Adrenal gland (tissue), 12 donors: ENCODE data around the gene LRRC61. TPM values are rescaled to one million over a fixed set of nuclear protein-coding genes. Genes with fewer than 3 reads are reported as not detected.

Experiments used
- DNase-seq, 7 donors: peaks; one replicate each; pipeline ENCODE4 v3.0.0-alpha.2; 2019 to 2020
- H3K27ac ChIP-seq, 5 donors: fragments of 200-600 bp; sonication (generic) in 4 of 5; 1 replicate in 3 of 5; 2 replicates in 2 of 5; pipeline versions ENCODE4 v1.5.1 to v1.8.0; 2016 to 2020; ENCODE audit warnings: mild to moderate bottlenecking in 1 of 5
- H3K27me3 ChIP-seq: fragments of 200-600 bp; 2 replicates; pipeline ENCODE4 v1.8.0; 2021
- H3K36me3 ChIP-seq, 2 donors: fragments of 200-600 bp; replicated peaks in 1 of 2; 1 replicate in 1 of 2; 2 replicates in 1 of 2; pipeline versions ENCODE4 v1.5.1 to v1.8.0; 2018 to 2022
- H3K4me1 ChIP-seq, 2 donors: fragments of 200-600 bp; replicated peaks in 1 of 2; 1 replicate in 1 of 2; 2 replicates in 1 of 2; pipeline versions ENCODE4 v1.5.1 to v1.8.0; 2018 to 2021
- H3K4me3 ChIP-seq, 4 donors: fragments of 200-600 bp; sonication (generic) in 3 of 4; one replicate each; pipeline ENCODE4 v1.5.1; 2016 to 2018
- H3K9me3 ChIP-seq, 3 donors: fragments of 200-600 bp; sonication (generic) in 1 of 3; replicated peaks in 1 of 3; 1 replicate in 2 of 3; 2 replicates in 1 of 3; pipeline versions ENCODE4 v1.5.1 to v1.8.0; 2016 to 2021
- POLR2A ChIP-seq, 2 donors: fragments of 450-650 bp; IDR thresholded peaks; one replicate each; pipeline ENCODE4 v1.6.1; 2017; ENCODE audit warnings: antibody characterized with exemption in 2 of 2, mild to moderate bottlenecking in 2 of 2, moderate library complexity in 1 of 2
- WGBS, 4 donors: extraction: QIAGEN DNeasy Blood & Tissue Kit in 2 of 4; methylation state at CpG; one replicate each; pipeline versions ENCODE4 v1.1.5 to v1.1.7; 2013 to 2017; 5-methylcytosine and 5-hydroxymethylcytosine counted together
- intact Hi-C, 2 donors: fragments of 100-400 bp; cut with DNase I; formaldehyde crosslinking; loops; one replicate each; pipeline versions ENCODE4 v1.14.1 to v1.15.0; 2022 to 2023
- polyA plus RNA-seq, 3 donors: library from polyadenylated mRNA; stranded (reverse); fragments of 200-250 nt in 2 of 3; fragments of 350-450 nt in 1 of 3; fragmentation: Illumina TruSeq in 1 of 3; extraction: RNeasy Lipid Tissue Mini Kit (QIAGEN cat#74804) in 1 of 3; gene quantifications; one replicate each; pipeline ENCODE4 v1.2.3, GENCODE V29; 2013 to 2014
- total RNA-seq, 9 donors: library from RNA; depleted of rRNA in 4 of 9; stranded (reverse); fragments of >200 nt in 4 of 9; fragments of 120-200 nt in 1 of 9; fragmentation: NEBNext Ultra II Directional in 1 of 9; extraction: Animal tissue kit (Norgen Biotek cat#: 25700) in 1 of 9; gene quantifications; one replicate each; pipeline versions ENCODE4 v1.1.0 to v1.2.4, GENCODE V29; 2013 to 2023
- TF ChIP-seq, protein P1 (sequence below), 6 experiments: fragments of 450-650 bp in 4 of 6; fragments of 200-600 bp in 2 of 6; sonication (generic) in 1 of 6; IDR thresholded peaks; 1 replicate in 5 of 6; 2 replicates in 1 of 6; pipeline versions ENCODE4 v1.5.1 to v1.8.0; 2016 to 2021; ENCODE audit warnings: antibody characterized with exemption in 6 of 6, mild to moderate bottlenecking in 2 of 6, moderate library complexity in 1 of 6
- donor health status: healthy with polysubstance abuse.
- donor health status: Bipolar disorder and iron deficiency.
- donor health status: DM: yes; HTN: yes; CAD: no.
- donor health status: DM: no; HTN: no; CAD: no.
- donor health status: DM: no; HTN: no; CAD: no.
- donor health status: DM: yes; HTN: yes; CAD: no.

The LRRC61 gene
- total and polyA plus RNA-seq, 12 donors = 8.6 to 1,435 (median 176) TPM

DNA sequence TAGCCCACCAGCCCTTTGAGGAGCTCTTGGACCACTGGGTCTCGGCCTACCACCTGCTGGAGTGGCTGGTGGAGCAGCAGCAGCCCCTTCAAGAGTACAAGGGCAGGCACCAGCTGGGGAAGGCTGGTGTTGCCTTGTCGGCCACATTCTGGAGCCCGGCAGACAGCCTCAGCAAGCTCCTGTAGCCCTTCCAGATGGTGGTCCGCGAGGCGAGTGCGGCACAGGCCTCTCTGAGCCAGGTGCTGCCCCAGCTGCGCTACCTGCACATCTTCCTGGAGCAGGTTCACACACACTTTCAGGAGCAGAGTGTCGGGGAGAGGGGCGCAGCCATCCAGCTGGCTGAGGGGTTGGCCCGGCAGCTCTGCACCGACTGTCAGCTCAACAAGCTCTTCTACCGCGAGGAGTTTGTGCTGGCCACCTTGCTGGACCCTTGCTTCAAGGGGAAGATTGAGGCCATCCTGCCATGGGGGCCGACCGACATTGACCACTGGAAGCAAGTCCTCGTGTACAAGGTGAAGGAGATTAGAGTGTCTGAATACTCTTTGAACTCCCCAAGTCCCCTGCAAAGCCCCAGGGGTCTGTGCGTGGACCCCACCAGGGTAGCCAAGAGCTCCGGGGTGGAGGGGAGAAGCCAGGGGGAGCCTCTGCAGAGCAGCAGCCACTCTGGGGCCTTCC lies 7.2 kb downstream of the LRRC61 start:
- Histone ChIP-seq H3K27me3 (no peaks in the 10 kb centered on the region), H3K36me3 (peaks cover 0 to 50% of the 10 kb centered on the region in 2 donors), H3K4me1 (peaks cover 2 to 23% of the 10 kb centered on the region in 2 donors), H3K9me3 (no peaks in the 10 kb centered on the region), H3K27ac (no peak overlapping the region), H3K4me3 (no peak overlapping the region)
- 93 to 94% (median 94%) methylated on average over 10 to 19 of the region's 19 CpGs for WGBS, 4 donors
- DNase-seq = peak in 1 of 7 donors; percentile 39
- intact Hi-C loops = no loop called here
- no peak for TF ChIP-seq POLR2A (IDR thresholded peaks at IDR 0.05)
- TF ChIP-seq, protein P1, sequence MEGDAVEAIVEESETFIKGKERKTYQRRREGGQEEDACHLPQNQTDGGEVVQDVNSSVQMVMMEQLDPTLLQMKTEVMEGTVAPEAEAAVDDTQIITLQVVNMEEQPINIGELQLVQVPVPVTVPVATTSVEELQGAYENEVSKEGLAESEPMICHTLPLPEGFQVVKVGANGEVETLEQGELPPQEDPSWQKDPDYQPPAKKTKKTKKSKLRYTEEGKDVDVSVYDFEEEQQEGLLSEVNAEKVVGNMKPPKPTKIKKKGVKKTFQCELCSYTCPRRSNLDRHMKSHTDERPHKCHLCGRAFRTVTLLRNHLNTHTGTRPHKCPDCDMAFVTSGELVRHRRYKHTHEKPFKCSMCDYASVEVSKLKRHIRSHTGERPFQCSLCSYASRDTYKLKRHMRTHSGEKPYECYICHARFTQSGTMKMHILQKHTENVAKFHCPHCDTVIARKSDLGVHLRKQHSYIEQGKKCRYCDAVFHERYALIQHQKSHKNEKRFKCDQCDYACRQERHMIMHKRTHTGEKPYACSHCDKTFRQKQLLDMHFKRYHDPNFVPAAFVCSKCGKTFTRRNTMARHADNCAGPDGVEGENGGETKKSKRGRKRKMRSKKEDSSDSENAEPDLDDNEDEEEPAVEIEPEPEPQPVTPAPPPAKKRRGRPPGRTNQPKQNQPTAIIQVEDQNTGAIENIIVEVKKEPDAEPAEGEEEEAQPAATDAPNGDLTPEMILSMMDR (IDR thresholded peaks at IDR 0.05) = no peak

DNA sequence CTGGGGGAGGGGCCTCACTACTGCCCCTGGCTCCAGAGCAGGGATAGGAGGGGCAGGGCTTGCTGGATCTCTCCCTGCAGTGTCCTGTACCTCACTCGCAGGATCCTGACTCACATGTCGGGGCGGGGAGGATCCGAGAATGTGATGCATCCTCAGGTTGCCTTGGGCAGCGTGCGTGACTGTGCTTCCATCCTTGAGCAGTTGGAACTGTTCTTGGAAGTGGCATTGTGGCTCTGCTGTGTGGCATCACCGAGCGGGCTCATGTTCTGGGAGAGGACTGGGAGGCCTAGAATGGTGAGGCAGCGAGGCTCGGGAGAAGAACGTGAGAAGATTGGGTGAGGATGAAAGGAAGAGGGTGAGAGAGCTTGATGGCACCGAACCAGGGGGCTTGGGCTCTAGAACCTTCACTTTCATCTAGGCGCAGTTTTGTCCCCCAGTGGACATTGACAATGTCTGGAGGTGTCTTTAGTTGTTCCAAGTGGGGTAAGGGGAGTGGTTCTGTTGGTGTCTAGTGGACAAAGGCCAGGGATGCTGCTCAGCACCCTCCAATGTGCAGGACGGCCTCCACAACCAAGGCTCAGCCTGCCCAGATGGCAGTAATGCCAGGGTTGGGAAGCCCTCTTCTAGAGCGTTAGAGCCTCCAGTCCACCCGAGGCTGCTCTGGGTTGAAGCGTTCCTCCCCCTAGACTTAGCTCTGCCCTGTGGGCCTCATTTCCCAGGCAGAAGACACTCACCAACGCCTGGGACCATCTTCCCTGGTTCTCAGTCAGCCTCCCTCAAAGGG lies 9.9 kb downstream of the LRRC61 start:
- 75 to 89% (median 85%) methylated on average over 12 to 18 of the region's 18 CpGs for WGBS, 4 donors
- TF ChIP-seq, protein P1 (IDR thresholded peaks at IDR 0.05) = no peak
- no peak for TF ChIP-seq POLR2A (IDR thresholded peaks at IDR 0.05)
- intact Hi-C loops = no loop called here
- peak in 4 of 7 donors; percentile 45 to 68 (median 58) for DNase-seq
- no peaks in the 10 kb centered on the region for H3K9me3 ChIP-seq
- H3K4me1 ChIP-seq = peaks cover 14 to 29% of the 10 kb centered on the region in 2 donors
- no peaks in the 10 kb centered on the region for H3K27me3 ChIP-seq
- H3K4me3 ChIP-seq = no peak overlapping the region
- H3K27ac ChIP-seq = peak overlapping the region in 1 of 5 donors; percentile 55
- H3K36me3 ChIP-seq = peaks cover 0 to 52% of the 10 kb centered on the region in 2 donors

DNA sequence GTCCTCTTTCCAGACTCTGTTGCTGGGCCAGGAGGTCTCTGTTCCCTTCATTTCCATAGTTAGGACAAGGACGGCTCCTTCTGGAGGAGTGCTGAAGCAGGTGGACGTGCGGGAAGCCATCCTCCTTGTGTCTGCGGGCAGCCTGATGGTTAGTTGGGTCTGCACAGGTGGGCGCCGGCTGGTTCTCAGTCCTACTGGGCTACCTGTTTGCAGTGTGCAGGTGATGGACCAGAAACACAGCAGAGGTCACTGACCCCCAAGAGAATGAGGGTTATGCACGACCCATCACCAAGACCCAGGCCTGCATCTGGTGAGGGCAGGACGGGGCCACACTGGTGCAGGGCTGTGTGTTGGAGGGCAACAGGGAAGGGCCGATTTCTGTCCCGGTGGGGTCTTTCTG lies 10.5 kb downstream of the LRRC61 start:
- no peak overlapping the region for H3K4me3 ChIP-seq
- DNase-seq = peak in 1 of 7 donors; percentile 48
- TF ChIP-seq, protein P1 (IDR thresholded peaks at IDR 0.05) = no peak
- peak in 1 of 2 donors; percentile 12 for TF ChIP-seq POLR2A (IDR thresholded peaks at IDR 0.05)
- no peaks in the 10 kb centered on the region for H3K9me3 ChIP-seq
- H3K36me3 ChIP-seq = peaks cover 0 to 55% of the 10 kb centered on the region in 2 donors
- H3K4me1 ChIP-seq = peaks cover 20 to 35% of the 10 kb centered on the region in 2 donors
- H3K27ac ChIP-seq = peak overlapping the region in 1 of 5 donors; percentile 55
- no peaks in the 10 kb centered on the region for H3K27me3 ChIP-seq
- WGBS, 4 donors = 90 to 98% (median 93%) methylated on average over 5 to 10 of the region's 10 CpGs
- intact Hi-C loops = no loop called here

DNA sequence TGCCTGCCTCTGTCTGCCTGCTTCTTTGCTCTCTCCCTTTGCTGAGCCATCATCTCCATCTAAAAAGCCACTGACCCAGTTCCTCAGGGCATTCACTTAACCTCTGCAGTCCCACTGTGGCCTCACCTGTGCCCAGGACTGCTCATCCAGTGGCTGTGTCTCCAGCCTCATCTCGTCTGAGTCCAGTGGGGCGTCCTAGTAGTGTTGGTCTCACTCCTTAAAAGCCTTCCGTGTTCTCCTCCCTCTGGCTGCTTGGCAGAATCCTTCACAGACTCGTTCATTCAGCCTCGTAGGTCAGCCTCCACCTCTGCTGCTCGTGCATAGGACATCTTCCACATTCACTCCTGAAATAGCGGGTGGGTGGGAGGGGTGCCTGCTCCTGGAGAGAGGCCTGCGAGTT lies 11.0 kb downstream of the LRRC61 start:
- H3K27me3 ChIP-seq = no peaks in the 10 kb centered on the region
- 84 to 97% (median 92%) methylated on average over 8 of the region's 8 CpGs for WGBS, 4 donors
- H3K4me1 ChIP-seq = peaks cover 25 to 40% of the 10 kb centered on the region in 2 donors
- H3K4me3 ChIP-seq = no peak overlapping the region
- peak overlapping the region in 3 of 5 donors; percentile 9 to 90 (median 55) for H3K27ac ChIP-seq
- peaks cover 0 to 51% of the 10 kb centered on the region in 2 donors for H3K36me3 ChIP-seq
- intact Hi-C loops = no loop called here
- TF ChIP-seq POLR2A (IDR thresholded peaks at IDR 0.05) = no peak
- TF ChIP-seq, protein P1 (IDR thresholded peaks at IDR 0.05) = no peak
- peak in 1 of 7 donors; percentile 6 for DNase-seq
- no peaks in the 10 kb centered on the region for H3K9me3 ChIP-seq
